ENCODE measurements around the gene LRRC52.

Gene LRRC52, protein sequence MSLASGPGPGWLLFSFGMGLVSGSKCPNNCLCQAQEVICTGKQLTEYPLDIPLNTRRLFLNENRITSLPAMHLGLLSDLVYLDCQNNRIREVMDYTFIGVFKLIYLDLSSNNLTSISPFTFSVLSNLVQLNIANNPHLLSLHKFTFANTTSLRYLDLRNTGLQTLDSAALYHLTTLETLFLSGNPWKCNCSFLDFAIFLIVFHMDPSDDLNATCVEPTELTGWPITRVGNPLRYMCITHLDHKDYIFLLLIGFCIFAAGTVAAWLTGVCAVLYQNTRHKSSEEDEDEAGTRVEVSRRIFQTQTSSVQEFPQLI

DNA sequence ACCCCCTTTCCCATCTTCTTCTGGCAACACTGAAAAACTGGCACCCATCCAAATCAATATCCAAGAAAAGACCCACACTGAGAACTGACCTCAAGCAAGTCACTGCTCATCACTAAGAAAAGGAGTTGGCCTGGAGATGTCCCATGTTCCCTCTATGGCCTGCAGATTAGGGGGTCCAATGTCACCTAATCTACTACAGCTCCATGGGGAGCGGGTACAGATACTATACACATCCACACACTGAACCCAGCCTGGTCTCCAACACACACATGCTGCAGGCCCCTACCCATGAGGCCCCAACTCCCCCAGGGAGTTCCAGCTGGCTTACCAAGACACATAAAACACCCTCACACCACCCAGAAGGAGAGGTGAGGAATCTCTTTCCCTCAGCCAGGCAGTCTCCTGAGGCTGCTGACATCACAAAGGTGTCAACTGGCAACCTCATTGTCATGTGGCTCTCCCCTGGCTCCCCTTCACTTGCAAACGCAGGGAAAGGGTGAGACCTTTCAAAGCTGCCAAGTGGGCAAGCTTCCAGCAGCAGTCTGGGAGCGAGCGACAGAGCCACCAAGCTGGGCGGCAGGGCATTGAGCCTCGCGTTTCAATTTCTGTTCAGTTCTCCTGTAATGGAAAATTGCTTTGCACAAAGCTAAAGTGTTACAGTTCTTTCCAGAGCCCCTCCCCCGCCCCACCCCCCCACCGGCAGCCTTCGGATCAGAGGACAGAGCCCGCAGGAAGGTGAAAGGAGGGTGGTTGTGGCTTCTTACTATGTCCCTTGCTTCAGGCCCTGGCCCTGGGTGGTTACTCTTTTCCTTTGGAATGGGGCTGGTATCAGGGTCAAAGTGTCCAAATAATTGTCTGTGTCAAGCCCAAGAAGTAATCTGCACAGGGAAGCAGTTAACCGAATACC, at the start of gene LRRC52:
Gene LRRC52, plus strand, starts transcription at position 469 of the 907 bp plus-strand sequence. Its CDS starts 297 bp downstream, at position 766.
- DNase-seq = peak; percentile 92

DNA sequence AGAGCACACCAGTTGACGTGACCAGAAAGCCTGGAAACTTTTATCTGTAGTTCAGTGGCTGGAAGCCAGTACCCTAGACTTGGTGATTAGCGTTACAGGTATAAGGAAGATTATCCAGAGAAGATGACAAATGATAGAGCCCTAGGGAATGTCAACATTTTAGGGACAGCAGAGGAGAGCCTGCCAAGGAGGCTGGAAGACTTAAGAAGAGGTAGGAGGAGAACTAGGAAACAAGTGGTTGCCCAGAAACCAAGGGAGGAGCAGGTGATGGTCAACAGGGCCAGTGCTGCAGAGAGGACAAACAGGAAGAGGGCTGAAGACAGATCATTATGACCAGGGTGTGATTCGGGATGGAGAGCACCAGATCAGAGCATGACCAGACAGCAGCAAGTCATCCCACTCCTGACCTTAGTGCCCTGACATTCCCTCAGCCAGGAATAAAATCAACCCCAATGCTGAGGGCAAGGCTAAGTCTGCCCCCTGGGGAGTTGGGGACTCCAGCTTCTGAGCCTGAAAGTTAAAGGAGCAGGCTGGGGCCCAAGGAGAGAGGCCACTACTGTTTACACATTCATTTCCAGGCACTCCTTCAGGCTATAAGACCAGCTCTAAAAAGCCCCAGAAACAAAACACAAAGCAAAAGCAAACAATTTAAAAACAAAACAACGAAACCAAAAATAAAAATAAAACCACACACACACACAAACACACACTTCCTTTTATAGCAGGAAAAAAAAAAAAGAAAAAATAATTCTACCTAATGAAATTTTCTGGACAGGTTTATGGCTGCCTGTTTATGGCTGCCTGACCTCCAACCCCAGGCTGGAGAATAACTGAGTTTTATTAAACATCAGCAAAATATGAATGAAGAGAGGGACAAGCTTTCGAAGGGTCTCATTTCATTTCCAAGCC, 48.6 kb upstream of the LRRC52 start:
- no peak for DNase-seq

DNA sequence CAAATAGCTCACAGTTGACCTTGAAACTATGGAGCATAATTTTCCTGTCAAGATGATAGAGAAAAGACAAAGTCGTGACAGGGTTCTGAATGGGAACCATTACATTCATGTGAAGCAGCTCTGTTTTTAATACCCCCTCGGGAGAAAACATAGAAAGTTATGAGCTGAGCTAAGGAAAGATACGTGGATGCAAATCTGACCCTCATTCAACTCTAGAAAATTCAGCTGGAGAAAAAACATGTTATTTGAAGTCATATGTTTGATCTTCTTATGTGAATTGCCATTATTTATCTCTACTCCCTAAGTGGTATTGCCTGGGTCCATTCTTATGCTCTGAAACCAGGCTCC, 48.0 kb upstream of the LRRC52 start:
- DNase-seq = no peak

DNA sequence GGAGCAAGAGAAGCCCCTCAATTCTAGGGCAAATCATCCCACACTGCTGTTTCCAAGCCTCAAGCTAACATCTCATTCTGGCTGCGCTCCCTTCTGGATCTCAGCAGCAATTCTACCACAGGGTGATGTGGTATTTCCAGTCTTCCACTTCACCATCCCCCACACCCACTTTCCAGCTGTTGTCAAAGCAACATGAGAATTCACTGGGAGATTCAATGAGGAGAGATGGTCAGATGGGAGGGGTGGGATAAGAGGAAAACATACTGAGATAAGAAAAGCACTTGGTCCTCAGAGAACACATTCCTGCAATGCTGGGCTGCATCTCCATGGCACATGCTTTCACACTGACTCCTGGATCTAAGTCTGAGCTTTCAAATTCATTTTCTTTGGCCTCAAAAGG, 47.3 kb upstream of the LRRC52 start:
- no peak for DNase-seq

DNA sequence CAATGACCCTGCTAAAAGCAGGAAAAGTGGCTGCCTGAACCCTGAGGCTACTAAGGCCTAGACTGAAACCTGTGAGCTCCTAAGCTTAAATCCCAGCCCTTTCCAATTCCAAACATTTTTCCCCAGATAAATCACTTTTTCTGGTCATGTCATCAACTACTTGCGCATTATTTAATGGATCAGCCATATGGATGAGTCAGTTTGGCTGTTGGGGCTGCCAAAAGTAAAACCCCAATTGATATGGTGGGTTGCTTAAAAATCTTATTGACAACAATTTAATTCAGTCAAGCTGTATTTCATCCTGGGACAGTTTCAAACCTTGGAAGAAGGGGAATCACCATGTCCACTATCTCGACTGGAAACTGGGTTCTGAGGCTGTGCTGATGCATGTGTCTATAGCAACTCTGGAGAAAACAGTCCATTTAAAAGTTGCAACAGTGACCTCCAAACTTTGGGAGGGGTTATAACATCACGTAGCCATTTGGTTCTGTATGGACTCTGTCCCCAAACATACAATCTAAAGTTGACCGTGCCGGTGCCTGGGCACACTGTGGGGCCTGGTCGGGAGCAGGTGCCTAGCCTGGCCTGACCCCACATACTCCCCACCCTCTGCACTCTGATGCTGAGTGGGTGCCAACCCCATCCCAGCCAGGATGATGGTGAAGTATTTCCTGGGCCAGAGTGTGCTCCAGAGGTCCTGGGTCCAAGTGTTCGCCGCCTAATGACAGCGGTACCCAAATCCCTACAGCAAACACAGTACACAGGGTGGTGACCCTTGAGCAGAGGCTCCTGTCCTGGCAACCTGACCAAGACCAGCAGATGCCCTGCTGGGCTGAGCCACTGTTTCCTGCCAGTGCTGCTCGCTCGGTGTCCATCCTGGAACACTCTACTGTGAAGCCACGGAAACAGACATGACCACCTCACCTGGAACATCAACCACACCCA, 46.5 kb upstream of the LRRC52 start:
- DNase-seq = no peak

DNA sequence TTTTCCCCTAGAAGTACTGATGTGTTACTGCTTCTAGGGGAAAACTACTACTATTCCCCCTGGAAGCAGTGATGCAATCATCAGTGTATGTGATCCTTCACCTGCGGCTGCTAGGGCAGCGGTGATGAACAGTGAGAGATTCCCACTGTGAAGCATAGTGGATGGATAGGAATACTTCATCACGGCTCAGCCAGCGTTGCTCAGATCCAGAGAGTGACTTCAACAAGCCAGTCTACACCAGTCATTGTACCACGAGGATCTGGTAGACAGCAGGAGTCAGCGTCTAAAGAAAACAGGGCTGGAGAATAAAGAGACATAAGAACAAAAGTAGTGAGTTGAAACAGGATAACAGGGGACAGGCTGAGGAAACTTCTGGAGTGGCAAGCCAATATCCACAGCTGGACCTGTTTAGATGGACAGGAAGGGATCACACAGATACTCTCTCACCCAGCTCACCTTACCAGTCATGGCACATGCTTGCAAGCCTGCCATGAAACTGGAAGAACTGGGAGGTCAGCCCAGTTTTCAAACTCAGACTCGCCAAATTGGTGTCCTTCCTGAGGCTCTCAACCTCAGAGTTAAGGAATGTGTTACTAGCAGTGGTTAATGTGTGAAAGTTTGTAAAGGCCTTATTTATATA, 42.4 kb upstream of the LRRC52 start:
- DNase-seq = no peak

DNA sequence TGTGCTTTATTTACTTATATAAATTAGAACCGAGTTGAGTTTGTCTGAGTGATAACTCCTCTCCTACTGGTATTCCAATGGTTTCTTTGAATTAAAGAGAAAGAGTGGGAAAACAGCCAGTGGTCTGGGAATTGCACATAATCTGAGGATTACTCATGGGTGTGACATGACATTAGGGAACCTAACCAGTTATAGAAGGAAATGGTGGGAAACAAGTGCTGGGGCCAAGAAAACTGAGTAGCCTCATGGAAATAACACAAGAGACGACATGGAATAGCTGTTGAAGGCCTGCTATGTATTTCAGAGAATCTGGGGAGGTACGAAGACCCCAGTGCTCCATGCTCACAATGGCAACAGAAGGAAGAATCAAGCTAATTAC, 41.8 kb upstream of the LRRC52 start:
- no peak for DNase-seq

DNA sequence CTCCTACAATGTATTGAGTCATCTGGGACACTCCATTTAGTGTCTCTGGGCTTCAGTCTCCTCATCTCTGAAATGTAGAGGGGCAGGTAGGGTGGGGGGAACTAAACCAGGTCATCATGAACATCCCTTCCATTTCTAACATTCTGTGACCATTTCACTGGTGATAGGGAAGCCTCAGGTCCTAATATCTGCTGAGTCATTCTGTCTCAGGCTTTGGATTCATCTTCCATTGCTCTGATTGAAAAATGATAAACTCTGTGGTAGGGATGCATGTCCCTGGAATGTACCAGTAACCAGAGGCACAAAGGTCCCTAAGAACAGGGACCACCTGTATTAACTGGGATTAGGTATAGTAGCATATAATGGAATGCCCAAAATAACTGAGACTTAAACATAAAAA, 36.2 kb upstream of the LRRC52 start:
- DNase-seq = no peak

DNA sequence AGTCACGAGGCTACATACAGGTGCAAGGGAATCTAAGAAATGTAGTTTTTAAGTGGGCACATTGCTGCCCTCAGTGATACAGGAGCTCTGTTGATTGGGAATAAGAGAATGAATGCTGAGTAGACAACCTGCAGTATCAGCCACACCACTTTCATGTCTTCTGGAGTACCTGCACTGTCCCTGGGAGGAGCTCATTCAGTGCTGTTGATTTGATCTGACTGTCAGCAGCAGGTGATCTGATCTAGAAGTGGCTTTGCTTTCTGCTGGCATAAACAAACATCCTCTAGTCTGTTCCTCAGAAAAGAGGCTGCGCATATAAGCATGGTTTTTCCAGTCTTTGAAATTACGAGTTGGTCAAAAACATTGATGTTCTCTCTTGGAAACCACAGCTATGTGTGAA, 35.5 kb upstream of the LRRC52 start:
- DNase-seq = peak; percentile 82

DNA sequence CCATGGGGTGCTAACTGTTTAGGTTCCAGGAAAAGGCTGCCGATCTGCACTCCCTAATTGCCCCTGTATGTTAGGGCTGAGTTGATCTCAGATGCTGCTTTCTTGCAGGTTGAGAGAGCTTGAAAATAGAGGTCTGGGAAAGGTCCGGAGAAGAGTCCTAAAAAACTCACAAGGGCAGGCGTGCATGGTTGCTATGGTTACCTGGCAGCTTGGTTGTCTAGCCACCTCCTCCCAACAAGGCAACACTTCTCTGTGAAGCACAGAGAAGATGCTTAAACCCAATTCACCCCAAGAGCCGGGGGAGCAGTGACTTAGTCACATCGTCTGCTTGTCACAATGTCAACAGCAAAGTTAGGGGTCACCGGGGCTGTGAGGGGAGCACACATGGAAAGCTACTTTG, 31.0 kb upstream of the LRRC52 start:
- no peak for DNase-seq

DNA sequence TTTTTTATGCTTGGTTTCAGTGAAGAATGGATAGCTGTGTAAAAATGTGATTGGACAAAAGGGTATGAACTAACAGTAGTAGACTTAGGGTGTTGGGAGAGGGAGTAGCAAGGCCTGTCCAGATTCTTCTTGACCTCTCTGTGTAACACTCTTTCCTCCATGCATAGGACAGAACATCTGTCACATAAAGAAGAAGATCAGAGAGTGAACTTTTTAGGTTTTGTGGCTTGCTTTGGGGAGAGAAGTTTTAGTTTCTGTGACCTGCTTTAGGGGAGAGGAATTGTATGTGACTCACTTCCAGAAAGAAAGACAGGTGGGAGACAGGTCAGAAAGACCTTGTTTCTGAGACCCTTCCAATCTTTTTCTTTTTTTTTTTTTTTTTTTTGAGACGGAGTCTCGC, 27.3 kb upstream of the LRRC52 start:
- DNase-seq = no peak

DNA sequence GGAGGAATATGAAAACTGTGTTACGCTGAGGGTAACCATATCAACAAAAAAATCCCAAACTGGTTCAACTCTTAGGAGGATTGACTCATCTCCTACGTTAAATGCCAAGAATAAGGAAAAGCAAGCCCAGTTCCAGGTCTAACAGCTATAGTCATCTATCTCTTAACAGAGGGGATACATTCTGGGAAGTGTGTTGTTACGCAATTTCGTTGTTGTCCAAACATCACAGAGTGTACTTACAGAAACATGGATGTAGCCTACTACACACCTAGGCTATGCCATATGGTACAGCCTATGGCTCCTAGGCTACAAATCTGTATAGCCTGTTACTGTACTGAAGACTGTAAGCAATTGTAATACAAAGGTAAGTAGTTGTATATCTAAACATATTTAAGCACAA, 23.2 kb upstream of the LRRC52 start:
- no peak for DNase-seq

DNA sequence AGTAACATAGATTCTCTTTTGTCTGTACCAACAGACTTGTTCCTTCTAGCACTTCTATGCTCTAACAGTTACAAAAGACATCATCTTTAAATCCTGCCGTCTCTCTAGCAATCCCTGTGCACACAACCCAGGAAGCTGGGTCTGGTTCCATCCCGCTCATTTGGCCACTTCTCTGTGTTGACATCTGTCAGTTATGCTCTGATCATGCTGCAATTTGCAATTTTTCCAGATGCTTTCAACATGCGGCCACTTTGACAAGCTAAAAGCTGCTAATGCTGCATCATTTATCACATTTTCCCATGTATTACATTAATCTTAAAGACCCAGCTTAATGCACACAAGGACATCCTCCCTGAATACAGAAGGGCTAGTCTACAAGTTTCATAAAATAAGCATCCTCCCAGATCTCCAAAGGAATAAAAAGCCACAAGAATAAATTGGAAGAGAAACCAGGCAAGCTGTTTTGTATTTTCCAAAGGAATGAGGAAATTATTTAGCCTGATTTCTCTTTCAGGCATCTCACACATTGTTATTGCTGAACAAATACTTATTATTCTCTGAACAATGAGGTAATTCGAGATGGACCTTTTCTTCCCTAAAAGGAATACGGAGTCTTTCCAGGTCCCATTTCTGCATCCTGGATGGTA, 19.0 kb upstream of the LRRC52 start:
- DNase-seq = peak; percentile 35

DNA sequence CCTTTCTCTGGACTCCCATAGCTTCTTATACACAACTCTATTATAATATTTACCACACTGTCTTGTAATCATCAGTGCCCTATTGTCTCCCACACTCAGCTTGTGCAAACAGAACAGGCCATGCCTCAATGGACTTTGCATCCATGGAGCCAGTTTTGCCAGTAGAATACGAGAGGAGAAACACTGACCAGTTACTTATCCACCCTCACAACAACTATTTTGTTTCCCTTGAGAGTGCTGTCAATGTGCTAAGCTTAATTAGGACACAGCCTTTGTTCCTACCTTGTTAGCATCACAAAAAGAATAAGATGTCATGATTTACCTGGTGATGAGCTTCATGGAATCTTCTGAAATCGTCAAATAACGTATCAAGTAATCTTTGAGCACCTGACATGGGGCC, 18.1 kb upstream of the LRRC52 start:
- DNase-seq = peak; percentile 2

DNA sequence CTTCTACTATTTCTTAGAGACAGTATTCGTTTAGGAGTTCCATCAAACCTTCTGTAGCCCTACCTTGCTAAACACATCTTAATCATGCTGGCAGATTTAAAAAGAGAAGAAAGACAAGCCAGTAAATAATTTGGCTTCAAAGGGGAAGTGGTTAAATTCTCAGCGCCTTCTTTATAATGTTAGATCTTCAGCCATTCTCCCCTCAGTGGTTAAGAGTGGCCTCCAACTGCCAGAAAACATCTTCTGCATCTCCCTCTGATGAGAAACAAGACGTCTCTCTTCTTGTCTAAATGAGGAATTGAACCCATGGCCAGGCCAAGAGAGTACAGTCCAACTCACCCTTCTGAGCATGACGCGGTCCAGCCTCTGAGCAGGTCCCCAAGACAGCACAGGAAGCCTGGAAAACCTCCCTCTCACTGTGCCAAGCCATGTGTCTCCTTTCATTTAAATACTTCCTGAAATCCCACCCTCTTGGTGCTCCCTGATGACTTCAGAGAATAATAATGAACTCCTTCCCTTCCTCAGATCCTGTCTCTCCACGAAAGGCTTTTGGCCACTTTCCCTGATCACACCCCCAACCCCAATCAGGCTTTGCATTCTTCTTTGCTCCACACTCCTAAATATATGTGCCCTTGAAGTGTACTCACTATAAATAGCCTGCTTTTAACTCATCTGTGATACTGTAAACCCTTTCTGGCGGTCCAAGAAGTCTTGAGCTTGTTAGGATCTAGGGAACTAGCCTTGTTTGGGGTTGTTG, 16.4 kb upstream of the LRRC52 start:
- DNase-seq = no peak

DNA sequence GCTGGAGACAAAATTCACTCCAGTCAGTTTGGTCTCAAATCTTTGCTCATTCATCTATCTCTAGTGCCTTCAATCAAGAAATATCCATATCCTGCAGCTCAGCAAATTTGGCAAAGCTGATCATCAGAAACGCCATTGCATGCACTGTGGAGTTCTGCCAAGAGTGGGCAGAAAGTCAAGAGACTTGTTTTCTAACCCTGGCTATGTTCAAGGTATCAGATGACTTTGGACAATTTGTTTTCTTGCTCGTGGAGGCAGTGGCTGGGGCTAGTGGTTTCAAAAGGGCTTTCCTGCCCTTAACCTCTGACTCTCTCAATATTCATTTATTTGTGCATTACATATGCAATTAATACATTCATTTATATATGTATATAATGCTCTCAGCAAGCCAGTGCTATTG, 12.8 kb upstream of the LRRC52 start:
- DNase-seq = peak; percentile 7

DNA sequence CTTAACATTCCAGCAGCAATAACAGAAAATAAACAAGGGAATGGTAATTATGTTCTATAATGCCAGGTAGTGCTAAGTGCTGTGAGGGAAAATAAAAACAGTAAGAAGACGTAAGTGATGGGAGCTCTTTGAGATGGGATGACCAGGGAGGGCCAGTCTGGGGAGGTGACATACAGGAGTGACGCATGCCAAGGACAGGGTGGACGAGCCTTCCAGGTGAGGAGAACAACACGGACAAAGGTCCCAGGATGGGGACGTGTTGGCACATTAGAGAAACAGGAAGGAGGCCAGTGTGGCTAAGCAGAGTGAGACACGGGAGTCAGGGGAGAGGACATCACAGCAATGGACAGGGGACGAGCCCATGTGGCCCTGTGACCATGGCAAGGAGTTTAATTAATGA, 11.7 kb upstream of the LRRC52 start:
- DNase-seq = no peak

DNA sequence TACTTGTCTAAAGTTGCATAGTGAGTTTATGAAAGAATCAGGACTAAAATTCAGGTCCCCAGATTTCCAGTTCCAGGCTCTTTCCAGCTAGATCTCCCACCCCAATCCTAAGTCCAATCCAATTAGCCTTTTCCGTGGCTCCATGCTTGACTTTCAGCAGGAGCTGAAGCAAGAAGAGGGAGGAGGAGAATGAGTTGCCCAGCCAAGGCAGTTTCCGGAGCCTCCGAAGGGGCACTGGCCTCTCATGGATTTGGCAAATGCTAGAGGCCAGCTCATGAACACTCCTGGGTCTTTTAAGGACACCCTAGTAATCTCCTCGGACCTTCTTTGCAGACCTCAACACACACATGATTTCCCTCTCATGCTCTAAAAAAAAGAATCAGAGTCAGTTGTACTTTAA, 10.5 kb upstream of the LRRC52 start:
- no peak for DNase-seq

DNA sequence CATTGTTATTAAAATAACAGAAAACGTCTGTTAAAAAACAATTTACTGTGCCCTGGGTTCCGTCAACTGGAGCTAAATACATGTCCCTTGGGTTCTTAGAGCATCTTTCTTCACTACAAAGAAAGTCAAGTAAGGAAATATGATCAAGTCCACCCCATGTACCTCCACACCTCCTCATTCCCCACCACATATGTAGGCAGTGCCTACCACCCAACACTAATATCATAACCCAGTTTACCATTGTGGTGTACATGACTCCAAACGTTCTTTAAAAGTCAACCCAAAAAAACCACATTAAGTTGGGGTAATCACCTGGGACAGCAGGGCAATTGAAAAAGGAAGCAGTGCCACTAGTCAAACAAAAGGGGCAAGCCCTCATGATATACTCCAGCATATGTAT, 7.8 kb upstream of the LRRC52 start:
- no peak for DNase-seq

DNA sequence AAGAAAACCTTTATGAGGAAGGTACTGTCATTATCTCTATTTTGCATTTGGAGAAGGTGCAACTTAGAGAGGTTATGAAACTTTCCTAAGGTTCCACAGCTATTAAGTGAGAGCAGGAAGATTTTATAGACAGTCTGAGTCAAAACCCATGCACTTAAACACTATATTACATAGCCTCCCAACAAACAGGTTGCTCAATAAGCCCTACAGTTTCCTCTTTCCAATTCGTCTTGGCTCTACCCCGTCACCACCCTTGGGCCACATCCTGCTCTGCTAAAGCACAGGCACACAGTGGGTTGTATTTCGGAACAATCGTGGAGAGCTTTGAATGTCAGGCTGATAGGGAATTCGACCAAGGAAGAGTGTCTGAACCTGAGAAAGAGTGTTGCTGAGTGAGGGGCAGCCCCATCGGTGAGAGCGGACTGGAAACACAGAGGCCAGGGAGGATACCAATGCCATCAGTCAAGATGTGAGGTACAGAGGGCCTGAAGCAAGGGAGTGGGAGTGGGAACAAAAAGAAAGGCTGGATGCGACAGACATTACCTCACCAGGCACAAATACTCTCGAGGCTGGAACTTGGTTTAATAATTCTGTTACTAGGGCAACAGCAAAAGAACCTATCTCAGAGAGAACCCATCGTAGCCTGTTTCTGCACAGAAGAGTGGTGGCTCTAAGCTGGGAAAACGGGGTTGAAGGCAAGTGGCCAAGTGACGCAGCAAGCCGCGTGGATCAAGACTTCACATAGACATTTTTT, 6.3 kb upstream of the LRRC52 start:
- DNase-seq = no peak
